GM19455 (cell line): ENCODE measurements around the gene YIPF2.
"Not testable (repeated sequence)": the region's sequence is repeated elsewhere in the genome, so short reads cannot be mapped to it uniquely, and the experiment has no call there.

Source experiments
- ATAC-seq: cut with Tn5 transposase; IDR thresholded peaks from one replicate; pipeline ENCODE4 v1.9.1; 2021; ENCODE audit not compliant: unreplicated experiment

The YIPF2 gene

GRCh38 chr19:10928563-10929401 lies at the start of gene YIPF2, which contains the start of gene TIMM29:
TSS of gene YIPF2 (minus strand) at chr19:10928639. CDS start at chr19:10928410, 229 bp downstream.
TSS of gene TIMM29 (plus strand) at chr19:10928811. CDS start at chr19:10928823, 12 bp downstream.
- peak; percentile 72 for ATAC-seq

DNA sequence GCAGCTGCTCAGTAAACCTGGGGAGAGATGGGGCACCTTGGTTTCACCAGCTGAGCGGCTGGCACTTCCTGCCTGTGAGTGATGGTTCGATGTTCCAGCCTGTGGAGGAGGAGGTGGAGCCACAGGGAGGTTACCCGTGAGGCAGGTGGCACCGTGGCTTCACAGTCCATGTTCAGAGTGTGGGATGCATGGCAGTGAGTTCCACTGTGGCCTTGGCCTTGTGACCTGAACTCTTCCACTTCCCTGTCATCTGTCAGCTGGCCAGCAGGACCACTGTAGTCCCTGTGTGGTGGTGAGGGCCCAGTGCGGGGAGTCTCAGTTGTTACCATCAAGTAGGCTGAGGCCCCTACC lies 49.3 kb upstream of the YIPF2 start:
- no peak for ATAC-seq

DNA sequence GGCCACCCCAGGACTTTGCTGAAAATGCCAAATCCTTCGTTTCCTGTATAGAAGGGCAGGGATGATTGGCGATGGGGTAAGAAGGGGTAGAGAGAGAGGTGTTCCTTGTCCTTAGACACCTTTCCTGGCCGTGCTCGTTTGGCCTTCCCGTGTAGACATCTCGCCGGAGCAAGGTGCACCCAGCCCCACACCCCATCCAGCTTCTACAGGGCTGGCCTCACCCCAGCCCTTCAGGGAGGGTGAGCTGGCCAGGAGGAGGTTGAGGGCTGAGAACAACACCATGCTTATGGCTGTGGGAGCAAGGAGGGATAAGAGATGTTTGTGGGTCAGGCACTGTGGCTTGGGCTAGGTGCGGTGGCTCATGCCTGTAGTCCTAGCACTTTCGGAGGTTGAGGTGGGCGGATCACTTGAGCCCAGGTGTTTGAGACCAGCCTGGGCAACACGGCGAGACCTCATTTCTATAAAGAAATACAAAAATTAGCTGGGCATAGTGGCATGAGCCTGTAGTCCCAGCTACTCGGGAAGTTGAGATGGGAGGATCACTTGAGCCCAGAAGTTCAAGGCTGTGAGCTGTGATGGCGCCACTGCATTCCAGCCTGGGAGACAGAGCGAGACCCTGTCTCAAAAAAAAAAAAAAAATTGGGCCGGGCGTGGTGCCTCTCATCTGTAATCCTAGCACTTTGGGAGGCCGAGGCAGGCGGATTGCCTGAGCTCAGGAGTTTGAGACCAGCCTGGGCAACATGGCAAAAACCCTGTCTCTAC lies 47.9 kb upstream of the YIPF2 start:
- no peak for ATAC-seq

DNA sequence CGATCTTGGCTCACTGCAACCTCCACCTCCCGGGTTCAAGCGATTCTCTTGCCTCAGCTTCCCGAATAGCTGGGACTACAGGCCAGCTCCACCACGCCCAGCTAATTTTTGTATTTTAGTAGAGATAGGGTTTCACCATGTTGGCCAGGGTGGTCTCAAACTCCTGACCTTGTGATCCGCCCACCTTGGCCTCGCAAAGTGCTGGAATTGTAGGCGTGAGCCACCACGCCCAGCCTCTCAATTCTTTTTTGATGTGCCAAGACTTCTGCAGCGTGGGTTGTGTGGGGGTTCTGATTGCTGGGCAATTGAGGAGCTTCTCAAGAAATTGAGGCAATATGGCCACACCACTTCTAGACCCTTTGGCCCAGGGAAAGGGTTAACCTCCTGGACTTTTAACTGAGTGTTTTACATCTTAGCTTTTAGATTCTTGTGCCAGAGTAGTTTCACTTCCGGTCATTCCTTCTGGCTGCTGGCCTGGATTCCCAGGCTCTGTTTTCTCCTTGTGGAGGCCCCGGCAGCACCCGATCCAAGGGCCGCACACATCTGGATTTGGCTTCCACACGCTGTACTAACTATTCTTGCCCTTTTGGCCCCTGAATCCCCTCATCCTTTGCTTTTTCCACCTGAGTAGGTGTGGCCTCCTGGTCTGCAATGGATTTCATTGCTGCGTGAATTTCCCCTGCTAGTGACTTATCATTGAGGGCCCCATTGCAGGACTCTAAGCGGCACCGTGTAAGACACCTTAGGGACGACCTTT lies 47.1 kb upstream of the YIPF2 start:
- no peak for ATAC-seq

- ATAC-seq: no peak
These were observed 42.8 kb upstream of the YIPF2 start for GRCh38 chr19:10971107-10971726.

DNA sequence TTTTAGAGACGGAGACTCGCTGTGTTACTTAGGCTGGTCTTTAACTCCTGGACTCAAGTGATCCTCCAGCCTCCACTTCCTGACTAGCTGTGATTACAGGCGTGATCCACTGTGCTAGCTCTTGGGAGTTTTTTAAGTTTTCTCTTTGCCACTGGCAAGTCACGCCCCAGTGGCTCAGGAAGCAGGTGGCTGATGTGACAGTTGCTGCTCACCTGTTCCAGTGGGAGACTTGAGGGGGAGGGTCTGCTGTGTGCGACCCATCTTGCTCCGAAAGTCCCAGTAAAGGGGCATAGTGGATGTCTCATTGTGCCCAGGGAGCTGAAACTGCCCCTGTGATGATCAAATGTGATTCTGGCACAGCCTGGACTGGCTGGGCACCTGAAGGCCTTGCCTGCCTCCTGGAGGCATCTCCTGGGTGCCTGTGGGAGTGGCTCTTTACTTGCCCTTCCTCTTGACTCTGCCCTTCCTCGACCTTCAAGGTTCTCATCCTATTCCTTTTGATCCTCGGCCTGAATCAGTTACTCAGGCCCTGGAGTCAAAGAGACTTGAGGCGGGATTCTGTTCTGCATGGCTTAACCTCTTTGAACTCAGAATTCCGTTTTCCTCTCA lies 40.2 kb upstream of the YIPF2 start:
- no peak for ATAC-seq

- ATAC-seq: no peak
These were observed 38.4 kb upstream of the YIPF2 start for GRCh38 chr19:10966809-10967208.

DNA sequence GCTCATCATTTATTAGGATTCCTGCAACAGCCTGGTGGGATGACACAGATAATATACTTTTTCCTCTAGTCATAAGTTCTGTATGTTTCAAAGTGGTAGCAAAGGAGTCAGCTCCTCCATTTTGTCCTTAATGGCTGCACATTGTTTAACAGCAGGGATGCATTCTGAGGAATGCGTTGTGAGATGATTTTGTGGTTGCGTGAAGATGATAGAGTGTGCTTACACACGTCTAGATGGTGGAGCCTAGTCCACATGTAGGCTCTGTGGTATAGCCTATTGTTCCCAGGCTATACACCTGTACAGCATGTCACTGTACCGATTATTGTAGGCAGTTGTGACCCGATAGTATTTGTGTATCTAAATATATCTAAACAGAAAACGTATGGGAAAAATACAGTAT lies 37.0 kb upstream of the YIPF2 start:
- ATAC-seq: no peak

- ATAC-seq: no peak
These were observed 36.5 kb upstream of the YIPF2 start for GRCh38 chr19:10964903-10965302.

DNA sequence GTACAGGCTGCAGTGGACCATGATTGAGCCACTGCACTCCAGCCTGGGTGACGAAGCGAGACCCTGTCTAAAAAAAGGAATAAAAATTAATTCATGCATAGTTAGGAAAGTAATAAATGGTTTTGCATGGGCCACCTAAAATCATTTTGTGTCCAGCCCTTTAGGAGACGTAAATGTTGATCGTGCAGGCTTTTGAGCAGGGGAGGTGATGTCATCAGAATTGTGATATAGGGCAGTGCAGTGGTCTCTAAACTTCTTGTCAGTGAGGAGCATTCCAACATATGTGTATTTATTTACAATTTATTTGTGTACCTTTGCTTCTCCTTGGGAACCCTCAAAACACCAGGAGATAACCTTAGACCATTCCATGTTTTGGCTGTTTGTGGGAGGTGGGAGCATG lies 35.4 kb upstream of the YIPF2 start:
- ATAC-seq: no peak

DNA sequence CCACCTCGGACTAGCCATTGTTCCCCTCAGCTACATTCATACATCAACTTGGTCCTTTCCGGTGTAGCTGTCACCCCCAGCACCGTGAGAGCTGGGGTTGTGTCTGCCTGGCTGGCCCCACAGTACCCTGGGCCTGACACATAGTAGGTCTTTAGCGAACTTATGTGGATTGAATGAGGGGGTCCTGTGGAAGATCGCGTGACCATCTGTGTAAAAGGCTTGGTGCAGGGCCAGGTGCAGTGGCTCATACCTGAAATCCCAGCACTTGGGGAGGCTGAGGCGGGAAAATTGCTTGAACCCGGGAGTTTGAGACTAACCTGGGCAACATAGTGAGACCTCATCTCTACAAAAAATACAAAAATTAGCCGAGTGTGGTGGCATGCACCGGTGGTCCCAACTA lies 34.4 kb upstream of the YIPF2 start:
- no peak for ATAC-seq

DNA sequence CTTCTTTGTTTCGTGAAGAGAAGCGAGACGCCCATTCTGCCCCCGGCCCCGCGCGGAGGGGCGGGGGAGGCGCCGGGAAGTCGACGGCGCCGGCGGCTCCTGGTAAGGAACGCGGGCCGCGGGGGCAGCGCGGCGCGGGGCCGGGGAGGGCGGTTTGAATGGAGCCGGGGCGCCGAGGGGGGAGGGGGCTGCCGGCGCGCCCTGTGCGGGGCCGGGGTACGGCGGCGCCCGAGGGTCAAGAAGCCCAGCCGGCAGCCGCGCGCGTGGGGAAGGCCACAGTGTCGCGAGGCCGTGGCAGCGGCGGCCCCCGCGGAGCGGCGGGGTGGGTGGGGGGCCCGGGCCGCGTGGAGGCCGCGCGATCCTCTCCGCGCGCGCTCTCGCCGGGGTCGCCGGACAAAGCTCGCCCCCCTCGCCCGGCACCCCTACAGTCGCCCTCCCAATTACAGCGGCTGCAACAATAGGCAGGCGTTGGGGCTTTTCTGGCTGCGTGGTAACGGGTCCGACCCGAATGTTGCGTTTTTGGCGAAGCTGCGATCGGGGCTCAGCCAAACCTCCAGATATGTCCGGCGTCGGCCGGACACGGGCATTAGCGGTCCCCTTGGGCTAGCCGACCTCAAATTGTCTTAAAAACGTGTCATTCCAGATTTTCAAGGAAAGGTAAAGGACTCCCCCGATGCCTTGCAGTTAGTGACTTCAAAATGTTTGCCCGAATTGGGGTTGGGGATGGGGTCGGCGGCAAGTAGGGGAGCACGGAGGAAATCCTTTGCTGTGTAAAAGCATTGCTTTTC lies 32.8 kb upstream of the YIPF2 start:
- ATAC-seq: peak; percentile 32

DNA sequence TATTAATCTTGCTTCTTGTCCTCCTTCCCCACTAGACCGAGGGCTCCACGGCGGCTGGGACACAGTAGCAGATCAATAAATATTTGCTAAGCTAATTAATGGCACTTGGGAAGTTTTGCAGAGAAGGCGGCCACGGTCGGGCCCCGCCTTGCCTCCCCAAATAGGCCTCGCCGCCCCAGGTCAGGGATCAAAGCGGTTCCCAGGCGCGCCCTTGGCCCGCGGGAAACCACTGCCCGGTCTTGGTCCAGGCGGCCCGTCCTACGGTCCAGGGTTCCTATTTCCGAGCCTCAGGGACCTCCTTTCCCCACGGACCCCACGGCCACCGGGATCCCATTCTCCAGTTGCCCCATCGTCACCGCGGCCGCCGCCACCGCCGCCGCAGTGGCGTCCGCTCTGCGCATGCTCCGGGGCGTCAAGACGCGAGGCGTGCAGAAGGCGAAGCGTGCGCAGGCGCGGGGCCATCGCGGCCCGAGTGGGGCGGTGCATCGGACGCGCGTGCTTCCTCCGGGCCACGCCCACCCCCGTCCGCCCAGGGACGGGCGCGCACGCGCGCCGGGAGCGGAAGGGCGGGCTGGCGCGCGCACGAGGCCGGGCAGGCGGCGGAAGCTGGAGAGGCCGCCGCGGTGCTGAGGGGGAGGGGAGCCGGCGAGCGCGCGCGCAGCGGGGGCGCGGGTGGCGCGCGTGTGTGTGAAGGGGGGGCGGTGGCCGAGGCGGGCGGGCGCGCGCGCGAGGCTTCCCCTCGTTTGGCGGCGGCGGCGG lies 32.1 kb upstream of the YIPF2 start, which contains the start of gene SMARCA4:
Gene SMARCA4, plus strand, starts transcription at position 717 of the 759 bp plus-strand sequence. CDS start 23,122 bp downstream, outside the sequence.
- peak; percentile 68 for ATAC-seq

GRCh38 chr19:10959277-10959968 lies 31.0 kb upstream of the YIPF2 start:
- not testable (repeated sequence) for ATAC-seq

- ATAC-seq: no peak
These were observed 24.4 kb upstream of the YIPF2 start for GRCh38 chr19:10952809-10953208.

DNA sequence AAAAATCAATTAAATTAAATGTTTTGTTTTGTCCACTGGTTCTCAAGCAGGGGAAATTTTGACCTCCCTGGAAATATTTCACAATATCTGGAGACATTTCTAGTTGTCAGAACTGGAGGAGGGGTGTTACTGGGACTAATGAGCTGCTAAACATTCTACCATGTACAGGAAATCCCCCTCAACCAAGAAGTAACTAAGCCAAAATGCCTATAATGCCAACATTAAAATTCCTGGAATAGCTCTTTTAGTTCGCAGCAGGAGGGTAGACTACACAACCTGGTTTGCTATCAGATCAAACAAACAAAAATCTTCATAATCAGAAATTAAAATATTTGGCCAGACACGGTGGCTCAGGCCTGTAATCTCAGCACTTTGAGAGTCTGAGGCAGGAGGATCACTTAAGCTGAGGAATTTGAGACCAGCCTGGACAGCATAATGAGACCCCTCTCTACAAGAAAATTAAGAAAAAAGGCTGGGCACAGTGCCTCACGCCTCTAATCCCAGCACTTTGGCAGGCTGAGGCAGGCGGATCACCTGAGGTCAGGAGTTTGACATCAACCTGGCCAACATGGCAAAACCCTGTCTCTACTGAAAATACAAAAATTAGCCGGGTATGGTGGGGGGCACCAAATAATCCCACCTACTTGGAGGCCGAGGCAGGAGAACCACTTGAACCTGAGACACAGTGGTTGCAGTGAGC lies 18.7 kb upstream of the YIPF2 start:
- ATAC-seq: no peak

- ATAC-seq: no peak
These were observed 16.8 kb upstream of the YIPF2 start for GRCh38 chr19:10945264-10945663.

- ATAC-seq: not testable (repeated sequence)
These were observed 15.0 kb upstream of the YIPF2 start for GRCh38 chr19:10943412-10943811.
